T follicular helper cell (primary cell): ENCODE measurements around the gene ENOX2.
"Not testable (repeated sequence)": the region's sequence is repeated elsewhere in the genome, so short reads cannot be mapped to it uniquely, and the experiment has no call there.

Experiments
- DNase-seq: peaks from one replicate; pipeline ENCODE4 v3.0.0-alpha.2; 2020; ENCODE audit warnings: low read depth

ENOX2 gene

GRCh38 chrX:130827648-130828047, 75.4 kb downstream of the ENOX2 start:
- no peak for DNase-seq

DNA sequence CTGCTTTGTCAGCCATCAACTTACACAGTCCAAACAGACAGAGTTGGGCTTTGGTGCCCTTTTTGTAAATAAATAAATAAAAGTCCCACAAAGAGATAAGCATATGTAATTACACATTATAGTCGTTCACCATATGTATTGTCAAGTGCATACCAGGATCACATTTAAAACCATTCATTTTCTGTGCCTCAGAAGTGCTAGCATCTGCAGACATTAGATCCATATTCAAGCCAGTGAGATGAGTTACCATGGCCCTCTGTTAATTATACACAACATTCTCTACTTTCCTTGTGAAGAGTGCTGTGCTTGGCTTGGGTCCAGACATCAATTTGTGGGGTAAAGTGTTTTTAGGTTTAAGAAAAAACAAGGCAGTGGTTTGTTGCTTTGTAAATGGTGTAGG, 76.8 kb downstream of the ENOX2 start:
- no peak for DNase-seq

DNA sequence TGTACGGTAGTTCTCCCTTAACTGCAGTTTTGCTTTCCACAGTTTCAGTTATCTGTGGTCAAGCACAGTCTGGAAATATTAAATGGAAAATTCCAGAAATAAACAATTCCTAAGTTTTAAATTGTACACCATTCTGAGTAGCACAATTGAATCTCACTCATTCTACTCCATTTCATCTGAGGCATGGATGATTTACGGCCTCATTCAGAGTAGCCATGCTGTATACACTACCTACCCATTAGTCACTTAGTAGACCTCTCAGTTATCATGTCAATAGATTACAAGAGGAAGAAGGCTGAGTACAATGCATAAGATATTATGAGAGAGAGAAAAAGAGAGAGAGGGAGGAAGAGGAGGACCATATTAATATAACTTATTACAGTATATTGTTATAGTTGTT, 77.5 kb downstream of the ENOX2 start:
- DNase-seq = no peak

GRCh38 chrX:130819367-130819766, 83.6 kb downstream of the ENOX2 start:
- DNase-seq = not testable (repeated sequence)

DNA sequence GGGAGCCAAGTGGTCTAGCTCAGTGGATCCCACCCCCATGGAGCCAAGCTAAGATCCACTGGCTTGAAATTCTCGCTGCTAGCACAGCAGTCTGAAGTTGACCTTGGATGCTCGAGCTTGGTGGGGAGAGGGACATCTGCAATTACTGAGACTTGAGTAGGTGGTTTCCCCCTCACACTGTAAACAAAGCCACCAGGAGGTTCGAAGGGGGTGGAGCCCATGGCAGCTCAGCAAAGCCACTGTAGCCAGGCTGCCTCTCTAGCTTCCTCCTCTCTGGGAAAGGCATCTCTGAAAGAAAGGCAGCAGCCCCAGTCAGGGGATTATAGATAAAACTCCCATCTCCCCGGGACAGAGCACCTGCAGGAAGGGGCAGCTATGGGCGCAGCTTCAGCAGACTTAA, 89.1 kb downstream of the ENOX2 start:
- not testable (repeated sequence) for DNase-seq

GRCh38 chrX:130810561-130810960, 92.4 kb downstream of the ENOX2 start:
- no peak for DNase-seq

GRCh38 chrX:130805903-130806302, 97.1 kb downstream of the ENOX2 start:
- DNase-seq = no peak

GRCh38 chrX:130803537-130803936, 99.5 kb downstream of the ENOX2 start:
- DNase-seq = no peak

GRCh38 chrX:130801901-130802300, 101.1 kb downstream of the ENOX2 start:
- no peak for DNase-seq

DNA sequence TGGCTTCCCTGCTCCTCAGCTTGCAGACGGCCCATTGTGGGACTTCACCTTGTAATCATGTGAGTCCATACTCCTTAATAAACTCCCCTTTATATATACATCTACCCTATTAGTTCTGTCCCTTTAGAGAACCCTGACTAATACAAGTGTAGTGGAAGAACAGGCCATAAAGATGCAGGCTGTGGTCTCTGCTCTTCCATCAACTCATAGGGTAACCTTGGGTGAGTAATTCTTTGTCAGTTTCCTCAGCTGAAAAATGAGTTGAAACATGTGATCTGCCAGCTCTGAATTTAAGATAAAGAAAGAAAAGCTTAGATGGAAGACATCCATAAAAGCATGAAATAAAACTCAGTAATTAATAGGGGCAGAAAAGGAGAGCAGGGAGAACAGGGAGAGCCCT, 103.6 kb downstream of the ENOX2 start:
- no peak for DNase-seq

GRCh38 chrX:130793975-130794374, 109.0 kb downstream of the ENOX2 start:
- no peak for DNase-seq

DNA sequence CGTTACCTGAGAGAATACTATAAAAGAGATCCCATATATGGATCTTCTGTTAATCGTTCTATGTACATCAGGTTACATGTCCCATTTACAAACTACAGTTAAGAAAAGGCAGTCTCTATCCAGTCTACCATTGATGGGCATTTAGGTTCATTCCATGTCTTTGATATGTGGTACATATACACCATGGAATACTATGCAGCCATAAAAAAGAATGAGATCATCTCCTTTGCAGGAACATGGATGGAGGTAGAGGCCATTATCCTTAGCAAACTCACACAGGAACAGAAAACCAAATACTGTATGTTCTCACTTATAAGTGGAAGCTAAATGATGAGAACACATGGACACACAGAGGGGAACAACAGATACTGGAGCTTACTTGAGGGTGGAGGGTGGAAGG, 111.1 kb downstream of the ENOX2 start:
- not testable (repeated sequence) for DNase-seq

GRCh38 chrX:130789793-130790192, 113.2 kb downstream of the ENOX2 start:
- DNase-seq = no peak

DNA sequence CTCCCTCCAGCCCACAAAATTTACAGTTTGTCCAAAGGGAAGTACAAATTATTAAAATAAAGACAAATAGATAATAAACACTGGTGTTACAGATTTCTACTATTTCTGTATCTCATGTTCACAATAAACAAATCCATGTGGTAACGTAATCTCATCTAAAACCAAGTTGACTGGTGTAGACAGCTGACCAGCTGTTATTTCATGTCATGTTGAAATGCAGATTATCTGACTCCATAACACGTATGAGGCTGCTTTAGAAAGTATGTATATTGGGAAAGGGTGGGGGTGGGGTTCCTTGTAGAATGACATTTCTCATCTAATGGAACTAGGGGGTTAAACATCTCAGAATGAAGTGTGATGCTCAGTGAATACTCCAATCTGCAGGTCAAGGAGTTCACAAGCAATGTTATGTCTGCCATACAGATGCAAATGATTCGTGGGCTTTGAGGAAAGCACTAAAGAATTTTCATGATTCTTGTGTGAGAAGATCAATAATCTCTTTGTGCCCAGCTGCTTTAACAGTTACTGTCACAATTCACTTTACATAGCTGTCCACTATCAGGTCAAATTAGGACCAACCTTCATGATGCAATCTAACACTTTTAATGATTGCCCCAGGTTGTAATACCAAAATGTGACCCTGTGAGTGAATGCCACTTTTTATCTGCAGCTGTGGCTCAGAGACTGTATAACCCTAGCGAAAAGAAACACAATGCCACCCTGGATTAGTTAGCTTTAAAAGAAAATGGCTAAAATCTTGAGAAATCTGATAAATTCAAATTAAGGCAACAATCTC, 114.0 kb downstream of the ENOX2 start:
- no peak for DNase-seq

DNA sequence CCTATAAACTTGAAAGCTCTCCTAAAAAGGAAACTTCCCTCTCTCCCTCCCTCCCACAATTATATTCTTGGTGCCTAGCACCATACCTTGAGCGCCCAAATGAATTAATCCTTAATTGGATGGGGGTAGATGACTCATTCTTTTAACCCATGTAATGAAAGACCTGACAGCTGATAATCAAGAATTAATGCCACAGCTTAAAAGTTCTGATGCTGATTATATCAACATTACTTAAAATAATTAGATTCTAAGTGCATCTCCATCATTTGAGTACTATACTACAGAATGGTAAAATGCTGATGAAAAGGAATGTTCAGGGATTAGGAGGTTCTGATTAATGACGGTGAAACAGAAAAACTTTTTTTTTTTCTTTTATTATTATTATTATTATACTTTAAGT, 117.0 kb downstream of the ENOX2 start:
- no peak for DNase-seq

DNA sequence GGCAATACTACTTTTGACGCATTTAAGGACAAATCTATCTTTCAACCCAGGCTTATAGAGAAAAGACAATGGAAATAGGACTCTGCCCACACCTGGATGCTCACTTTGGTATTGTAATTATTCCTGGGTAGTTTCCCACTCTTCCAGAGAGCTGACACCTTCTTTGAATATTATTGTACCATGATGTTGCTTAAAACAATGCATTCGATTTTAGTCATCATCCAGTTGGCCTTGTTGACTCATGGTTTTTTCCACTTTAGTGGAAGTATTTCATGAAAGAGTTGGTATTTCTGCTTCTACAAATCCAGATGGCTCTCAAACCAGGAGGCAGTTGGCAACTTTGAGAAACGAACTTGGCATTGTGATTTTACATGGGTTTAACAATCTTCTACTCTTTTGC, 124.2 kb downstream of the ENOX2 start:
- DNase-seq = no peak

DNA sequence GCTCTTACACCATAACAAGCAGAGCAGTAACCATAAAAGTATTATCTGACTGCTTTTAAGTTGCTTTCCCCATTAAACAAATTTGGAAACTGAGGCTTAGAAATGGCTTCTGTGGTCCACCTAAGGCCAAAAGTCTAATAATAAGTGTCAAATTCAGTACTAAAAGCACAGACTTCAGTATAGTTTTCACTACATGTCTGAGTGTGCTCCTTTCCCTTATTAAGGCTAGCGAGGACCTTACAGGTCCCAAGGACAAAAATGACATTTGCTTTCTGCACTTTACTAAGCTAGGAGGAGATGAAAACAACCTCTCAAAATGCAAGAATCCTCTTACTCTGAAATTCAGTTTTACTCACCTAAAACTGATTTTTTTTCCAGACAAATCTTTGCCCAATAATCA, 127.2 kb downstream of the ENOX2 start:
- no peak for DNase-seq

GRCh38 chrX:130772776-130773143, 130.2 kb downstream of the ENOX2 start:
- DNase-seq = no peak

- DNase-seq = no peak
These were observed 130.8 kb downstream of the ENOX2 start for GRCh38 chrX:130772105-130772775.

DNA sequence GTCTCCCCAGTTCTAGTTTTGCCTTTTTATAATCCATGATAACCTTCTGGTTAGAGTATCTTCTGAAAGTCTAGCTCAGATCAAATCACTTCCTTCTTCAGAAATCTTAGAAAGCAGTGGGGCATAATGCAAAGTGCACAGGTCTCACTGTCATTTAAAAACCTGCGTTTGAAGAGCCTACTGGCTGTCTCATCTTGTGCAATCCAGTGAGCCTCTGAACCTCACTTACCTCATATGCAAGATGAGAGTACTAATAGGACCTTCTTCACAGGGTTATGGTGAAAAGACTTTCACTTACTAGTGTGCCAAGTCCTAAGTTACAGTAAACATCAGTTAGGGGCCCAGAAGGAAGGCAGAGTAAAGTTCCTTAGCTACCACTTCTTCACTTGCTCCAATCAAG, 131.4 kb downstream of the ENOX2 start:
- DNase-seq = no peak

- DNase-seq = no peak
These were observed 131.8 kb downstream of the ENOX2 start for GRCh38 chrX:130771230-130771629.

GRCh38 chrX:130770615-130771014, 132.4 kb downstream of the ENOX2 start:
- DNase-seq = no peak

- DNase-seq = no peak
These were observed 133.2 kb downstream of the ENOX2 start for GRCh38 chrX:130769835-130770234.

- DNase-seq = no peak
These were observed 144.9 kb downstream of the ENOX2 start for GRCh38 chrX:130758072-130758471.
